ENCODE results near the gene CYP2A6.

DNA sequence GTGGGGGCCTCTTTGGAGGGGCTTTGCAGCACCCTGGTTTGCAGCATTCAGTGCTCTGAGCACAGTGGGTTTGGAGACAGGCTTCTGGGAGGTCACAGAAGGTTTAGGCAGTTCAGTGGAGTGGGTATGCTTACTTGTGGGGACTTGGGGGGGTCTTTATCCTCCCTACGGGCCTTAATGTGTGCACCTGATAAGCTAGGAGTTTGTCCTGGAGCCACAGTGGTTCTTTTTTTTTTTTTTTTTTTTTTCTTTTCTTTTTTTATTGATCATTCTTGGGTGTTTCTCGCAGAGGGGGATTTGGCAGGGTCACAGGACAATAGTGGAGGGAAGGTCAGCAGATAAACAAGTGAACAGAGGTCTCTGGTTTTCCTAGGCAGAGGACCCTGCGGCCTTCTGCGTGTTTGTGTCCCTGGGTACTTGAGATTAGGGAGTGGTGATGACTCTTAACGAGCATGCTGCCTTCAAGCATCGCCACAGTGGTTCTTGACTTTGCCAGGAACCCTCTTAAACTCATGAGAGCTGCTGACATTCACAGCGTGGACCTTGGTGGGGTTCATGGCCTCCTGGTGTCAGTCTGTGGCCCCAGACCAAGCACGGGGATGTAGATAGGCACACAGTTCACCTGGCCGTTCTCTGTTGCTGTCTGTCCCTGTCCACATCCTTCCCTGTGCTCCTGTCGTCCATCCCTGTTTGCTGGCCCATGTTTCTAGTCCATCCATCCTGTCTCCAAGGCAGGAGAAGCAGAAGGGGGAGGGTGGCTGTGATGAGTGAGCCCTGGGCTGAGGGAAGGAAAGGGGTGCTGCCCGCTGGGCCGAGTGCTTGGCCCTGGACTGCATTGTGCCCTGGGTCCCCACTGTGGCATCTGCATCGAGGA, 48.6 kb downstream of the CYP2A6 start:
- TF ChIP-seq, protein P1, sequence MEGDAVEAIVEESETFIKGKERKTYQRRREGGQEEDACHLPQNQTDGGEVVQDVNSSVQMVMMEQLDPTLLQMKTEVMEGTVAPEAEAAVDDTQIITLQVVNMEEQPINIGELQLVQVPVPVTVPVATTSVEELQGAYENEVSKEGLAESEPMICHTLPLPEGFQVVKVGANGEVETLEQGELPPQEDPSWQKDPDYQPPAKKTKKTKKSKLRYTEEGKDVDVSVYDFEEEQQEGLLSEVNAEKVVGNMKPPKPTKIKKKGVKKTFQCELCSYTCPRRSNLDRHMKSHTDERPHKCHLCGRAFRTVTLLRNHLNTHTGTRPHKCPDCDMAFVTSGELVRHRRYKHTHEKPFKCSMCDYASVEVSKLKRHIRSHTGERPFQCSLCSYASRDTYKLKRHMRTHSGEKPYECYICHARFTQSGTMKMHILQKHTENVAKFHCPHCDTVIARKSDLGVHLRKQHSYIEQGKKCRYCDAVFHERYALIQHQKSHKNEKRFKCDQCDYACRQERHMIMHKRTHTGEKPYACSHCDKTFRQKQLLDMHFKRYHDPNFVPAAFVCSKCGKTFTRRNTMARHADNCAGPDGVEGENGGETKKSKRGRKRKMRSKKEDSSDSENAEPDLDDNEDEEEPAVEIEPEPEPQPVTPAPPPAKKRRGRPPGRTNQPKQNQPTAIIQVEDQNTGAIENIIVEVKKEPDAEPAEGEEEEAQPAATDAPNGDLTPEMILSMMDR (IDR thresholded peaks at IDR 0.05): no peak
- no peak for TF ChIP-seq ZFX (IDR thresholded peaks at IDR 0.05; ENCODE audit: borderline replicate concordance)
